Lower lobe of right lung (tissue), 2 donors: ENCODE data around the gene LDLR. TPM values are rescaled to one million over a fixed set of nuclear protein-coding genes. Genes with fewer than 3 reads are reported as not detected.
"Not testable (repeated sequence)": the region's sequence is repeated elsewhere in the genome, so short reads cannot be mapped to it uniquely, and the experiment has no call there.

Experiments
- ATAC-seq, 2 donors: fragments of 200-7000 bp; cut with Tn5 transposase; one replicate each; pipeline ENCODE4 v1.9.1; 2020 to 2022; ENCODE audit warnings: mild to moderate bottlenecking in 2 of 2, moderate library complexity in 2 of 2
- DNase-seq: peaks from one replicate; pipeline ENCODE4 v3.0.0-alpha.2; 2020
- H3K27ac ChIP-seq: fragments of 200-600 bp; one replicate; pipeline ENCODE4 v1.8.0; 2022
- H3K27me3 ChIP-seq: fragments of 200-600 bp; one replicate; pipeline ENCODE4 v1.8.0; 2022; ENCODE audit warnings: low read depth
- H3K36me3 ChIP-seq: fragments of 200-600 bp; one replicate; pipeline ENCODE4 v1.8.0; 2022; ENCODE audit warnings: mild to moderate bottlenecking
- H3K4me1 ChIP-seq: fragments of 200-600 bp; one replicate; pipeline ENCODE4 v1.8.0; 2022
- H3K4me3 ChIP-seq: fragments of 200-600 bp; one replicate; pipeline ENCODE4 v1.8.0; 2022; ENCODE audit warnings: mild to moderate bottlenecking
- H3K9me3 ChIP-seq: fragments of 200-600 bp; one replicate; pipeline ENCODE4 v1.8.0; 2022
- intact Hi-C: fragments of 100-400 bp; cut with DNase I; formaldehyde crosslinking; loops from one replicate; pipeline ENCODE4 v1.11.0; 2022
- total RNA-seq: library from RNA; stranded (reverse); fragmentation: NEBNext Ultra II Directional; extraction: Animal tissue kit (Norgen Biotek cat#: 25700); gene quantifications from one replicate; pipeline ENCODE4 v1.2.1, GENCODE V29; 2021
- TF ChIP-seq, protein P1 (sequence below): fragments of 200-600 bp; IDR thresholded peaks from one replicate; pipeline ENCODE4 v1.8.0; 2022; ENCODE audit warnings: antibody characterized with exemption, mild to moderate bottlenecking
- donor health status: DM: no; HTN: yes; CAD: no; lungs with severe emphysema.

LDLR gene
- total RNA-seq, 1 donor from 2014 or later: 147 TPM

DNA sequence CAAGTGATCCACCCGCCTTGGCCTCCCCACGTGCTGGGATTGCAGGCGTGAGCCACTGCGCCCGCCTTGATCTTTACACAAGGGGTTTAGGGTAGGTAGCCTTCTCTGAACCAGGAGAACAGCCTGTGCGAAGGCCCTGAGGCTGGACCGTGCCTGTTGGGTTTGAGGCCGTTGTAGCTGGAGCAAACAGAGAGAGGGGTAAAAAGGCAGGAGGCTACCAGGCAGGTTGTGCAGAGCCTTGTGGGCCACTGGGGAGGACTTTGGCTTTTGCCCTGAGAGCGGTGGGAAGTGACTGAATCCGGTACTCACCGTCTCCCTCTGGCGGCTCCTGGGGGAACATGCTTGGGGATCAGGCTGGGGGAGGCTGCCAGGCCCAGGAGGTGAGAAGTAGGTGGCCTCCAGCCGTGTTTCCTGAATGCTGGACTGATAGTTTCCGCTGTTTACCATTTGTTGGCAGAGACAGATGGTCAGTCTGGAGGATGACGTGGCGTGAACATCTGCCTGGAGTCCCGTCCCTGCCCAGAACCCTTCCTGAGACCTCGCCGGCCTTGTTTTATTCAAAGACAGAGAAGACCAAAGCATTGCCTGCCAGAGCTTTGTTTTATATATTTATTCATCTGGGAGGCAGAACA is 41.7 kb downstream of the LDLR start:
- peaks cover 24% of the 10 kb centered on the region for H3K4me1 ChIP-seq
- H3K27ac ChIP-seq: peak overlapping the region; percentile 72
- ATAC-seq (peak; percentile 60 to 85), DNase-seq (peak; percentile 84)
- peaks cover 77% of the 10 kb centered on the region for H3K36me3 ChIP-seq
- no peak overlapping the region for H3K4me3 ChIP-seq
- TF ChIP-seq, protein P1, sequence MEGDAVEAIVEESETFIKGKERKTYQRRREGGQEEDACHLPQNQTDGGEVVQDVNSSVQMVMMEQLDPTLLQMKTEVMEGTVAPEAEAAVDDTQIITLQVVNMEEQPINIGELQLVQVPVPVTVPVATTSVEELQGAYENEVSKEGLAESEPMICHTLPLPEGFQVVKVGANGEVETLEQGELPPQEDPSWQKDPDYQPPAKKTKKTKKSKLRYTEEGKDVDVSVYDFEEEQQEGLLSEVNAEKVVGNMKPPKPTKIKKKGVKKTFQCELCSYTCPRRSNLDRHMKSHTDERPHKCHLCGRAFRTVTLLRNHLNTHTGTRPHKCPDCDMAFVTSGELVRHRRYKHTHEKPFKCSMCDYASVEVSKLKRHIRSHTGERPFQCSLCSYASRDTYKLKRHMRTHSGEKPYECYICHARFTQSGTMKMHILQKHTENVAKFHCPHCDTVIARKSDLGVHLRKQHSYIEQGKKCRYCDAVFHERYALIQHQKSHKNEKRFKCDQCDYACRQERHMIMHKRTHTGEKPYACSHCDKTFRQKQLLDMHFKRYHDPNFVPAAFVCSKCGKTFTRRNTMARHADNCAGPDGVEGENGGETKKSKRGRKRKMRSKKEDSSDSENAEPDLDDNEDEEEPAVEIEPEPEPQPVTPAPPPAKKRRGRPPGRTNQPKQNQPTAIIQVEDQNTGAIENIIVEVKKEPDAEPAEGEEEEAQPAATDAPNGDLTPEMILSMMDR: peak; percentile 90
- H3K27me3 ChIP-seq: no peaks in the 10 kb centered on the region
- intact Hi-C loops: no loop called here
- no peaks in the 10 kb centered on the region for H3K9me3 ChIP-seq

DNA sequence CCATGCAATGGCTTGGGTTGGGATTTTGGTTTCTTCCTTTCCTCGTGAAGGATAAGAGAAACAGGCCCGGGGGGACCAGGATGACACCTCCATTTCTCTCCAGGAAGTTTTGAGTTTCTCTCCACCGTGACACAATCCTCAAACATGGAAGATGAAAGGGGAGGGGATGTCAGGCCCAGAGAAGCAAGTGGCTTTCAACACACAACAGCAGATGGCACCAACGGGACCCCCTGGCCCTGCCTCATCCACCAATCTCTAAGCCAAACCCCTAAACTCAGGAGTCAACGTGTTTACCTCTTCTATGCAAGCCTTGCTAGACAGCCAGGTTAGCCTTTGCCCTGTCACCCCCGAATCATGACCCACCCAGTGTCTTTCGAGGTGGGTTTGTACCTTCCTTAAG is 42.2 kb downstream of the LDLR start:
- TF ChIP-seq, protein P1: no peak
- no peak overlapping the region for H3K4me3 ChIP-seq
- peak overlapping the region; percentile 72 for H3K27ac ChIP-seq
- H3K27me3 ChIP-seq: no peaks in the 10 kb centered on the region
- ATAC-seq (no peak), DNase-seq (no peak)
- no peaks in the 10 kb centered on the region for H3K9me3 ChIP-seq
- intact Hi-C loops: no loop called here
- H3K36me3 ChIP-seq: peaks cover 72% of the 10 kb centered on the region
- H3K4me1 ChIP-seq: peaks cover 24% of the 10 kb centered on the region

DNA sequence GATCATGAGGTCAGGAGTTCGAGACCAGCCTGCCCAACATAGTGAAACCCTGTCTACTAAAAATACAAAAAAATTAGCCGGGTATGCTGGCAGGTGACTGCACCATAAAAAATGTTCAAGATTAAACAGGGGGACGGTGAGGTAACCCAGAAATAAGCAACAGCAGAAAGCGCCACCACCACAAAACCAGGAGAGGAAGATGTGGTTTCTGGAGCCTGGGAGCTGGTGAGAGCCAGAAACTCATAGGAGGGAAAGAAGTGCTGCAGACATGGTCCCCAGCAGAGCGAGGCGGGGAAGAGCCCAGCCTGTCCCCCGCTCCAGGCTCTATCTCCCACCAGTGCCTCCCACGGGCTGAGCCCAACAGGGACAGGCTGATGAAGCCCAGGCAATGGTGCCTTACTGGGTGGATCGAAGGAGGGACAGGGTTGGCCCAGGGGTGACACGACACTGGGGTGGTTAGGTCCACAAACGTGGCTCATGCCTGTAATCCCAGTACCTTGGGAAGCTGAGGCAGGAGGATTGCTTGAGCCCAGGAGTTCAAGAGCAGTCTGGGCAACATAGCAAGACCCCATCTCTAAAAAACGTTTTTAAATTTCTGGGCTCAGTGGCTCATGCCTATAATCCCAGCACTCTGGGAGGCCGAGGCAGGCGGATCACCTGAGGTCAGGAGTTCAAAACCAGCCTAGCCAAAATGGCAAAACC is 47.3 kb downstream of the LDLR start:
- DNase-seq (no peak), ATAC-seq (peak; percentile 6 to 9)
- H3K4me3 ChIP-seq: no peak overlapping the region
- no peaks in the 10 kb centered on the region for H3K9me3 ChIP-seq
- no peaks in the 10 kb centered on the region for H3K27me3 ChIP-seq
- H3K4me1 ChIP-seq: peaks cover 43% of the 10 kb centered on the region
- peaks cover 21% of the 10 kb centered on the region for H3K36me3 ChIP-seq
- TF ChIP-seq, protein P1: no peak
- intact Hi-C loops: loop anchor here (5.0 kb wide), 1 partner anchor 66 kb away; no protein-coding TSS in a partner anchor
- H3K27ac ChIP-seq: peak overlapping the region; percentile 77

DNA sequence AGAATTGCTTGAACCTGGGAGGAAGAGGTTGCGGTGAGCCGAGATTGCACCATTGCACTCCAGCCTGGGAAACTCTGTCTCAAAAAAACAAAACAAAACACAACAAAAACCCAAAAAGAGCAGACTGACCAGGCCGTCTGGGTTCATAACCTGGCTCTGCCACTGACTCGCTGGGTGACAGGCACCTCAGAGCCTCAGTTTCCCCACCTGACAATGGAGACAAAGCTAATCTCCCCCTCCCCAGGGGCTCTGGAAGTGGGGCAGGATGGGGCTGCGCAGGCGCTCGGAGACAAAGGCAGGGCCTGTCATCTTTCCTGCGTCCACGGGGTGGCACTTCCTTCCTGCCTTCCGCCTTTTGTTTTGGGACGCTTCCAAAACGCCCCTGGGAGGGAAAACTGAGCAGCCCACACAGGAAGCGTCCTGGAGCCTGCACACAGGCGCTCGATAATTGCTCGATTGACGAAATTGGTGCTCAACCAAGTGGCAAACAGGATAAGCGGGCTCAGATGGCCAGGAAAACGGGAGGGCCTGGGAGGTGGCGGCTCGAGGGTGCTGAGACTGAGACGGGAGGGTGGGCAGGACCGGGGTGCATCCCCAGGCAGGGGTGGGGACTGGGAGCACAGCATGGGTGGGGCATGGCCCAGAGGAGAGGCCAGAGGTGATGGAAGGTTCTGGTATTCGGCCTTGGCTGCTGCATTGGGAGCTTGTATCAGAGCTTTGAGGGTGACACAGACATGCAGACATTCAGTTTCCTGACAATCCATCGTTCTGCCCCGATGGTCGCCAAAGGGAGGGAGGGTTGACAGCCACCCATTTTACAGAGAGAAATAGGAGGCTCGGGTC is 48.5 kb downstream of the LDLR start:
- no peaks in the 10 kb centered on the region for H3K9me3 ChIP-seq
- intact Hi-C loops: loop anchor here (5.0 kb wide), 1 partner anchor 65 kb away; no protein-coding TSS in a partner anchor
- ATAC-seq (peak; percentile 53 to 68), DNase-seq (peak; percentile 80)
- H3K27me3 ChIP-seq: no peaks in the 10 kb centered on the region
- peaks cover 49% of the 10 kb centered on the region for H3K4me1 ChIP-seq
- peak overlapping the region; percentile 77 for H3K27ac ChIP-seq
- peaks cover 9% of the 10 kb centered on the region for H3K36me3 ChIP-seq
- peak overlapping the region; percentile 42 for H3K4me3 ChIP-seq
- TF ChIP-seq, protein P1: peak; percentile 77

DNA sequence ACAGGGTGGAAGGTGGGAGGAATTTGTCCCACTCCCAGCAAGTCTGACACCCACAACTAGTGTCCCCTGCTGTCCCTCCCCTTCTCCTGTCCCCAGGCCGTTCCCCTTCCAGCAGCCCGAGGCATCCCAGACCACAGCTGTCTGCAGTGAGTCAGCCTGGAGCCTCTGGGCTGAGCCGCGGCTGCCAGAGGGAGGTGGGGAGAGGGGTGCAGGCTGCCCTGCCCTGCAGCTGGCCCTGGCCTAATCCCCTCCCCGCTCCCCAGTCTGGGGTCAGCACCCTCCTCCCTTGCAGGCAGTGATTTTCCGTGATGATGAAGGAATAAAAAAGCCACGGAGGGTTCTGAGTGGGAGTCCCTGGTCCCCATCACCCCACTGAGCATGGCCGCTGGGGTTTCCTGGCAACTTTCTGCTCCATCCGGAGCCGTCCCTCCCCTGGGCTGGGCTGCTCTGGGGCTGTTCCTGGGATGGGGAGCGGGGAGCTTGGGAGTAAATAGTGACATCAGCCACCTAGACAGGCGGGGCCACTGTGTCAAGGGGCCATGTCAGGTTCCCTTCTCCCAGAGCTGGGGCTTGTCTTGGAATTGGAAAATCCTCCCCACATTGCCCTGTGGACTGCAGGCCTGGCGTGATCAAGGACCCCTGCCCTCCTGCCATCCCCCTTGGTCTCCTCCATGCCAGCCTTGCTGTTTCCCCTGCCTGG is 49.5 kb downstream of the LDLR start:
- peak; percentile 18 to 33 for ATAC-seq
- intact Hi-C loops: loop anchor here (5.0 kb wide), 1 partner anchor 64 kb away; no protein-coding TSS in a partner anchor
- Histone ChIP-seq H3K36me3 (no peaks in the 10 kb centered on the region), H3K27me3 (no peaks in the 10 kb centered on the region), H3K27ac (peak overlapping the region; percentile 77), H3K4me1 (peaks cover 59% of the 10 kb centered on the region), H3K9me3 (no peaks in the 10 kb centered on the region), H3K4me3 (peak overlapping the region; percentile 42)
- peak; percentile 61 for DNase-seq
- TF ChIP-seq, protein P1: no peak

DNA sequence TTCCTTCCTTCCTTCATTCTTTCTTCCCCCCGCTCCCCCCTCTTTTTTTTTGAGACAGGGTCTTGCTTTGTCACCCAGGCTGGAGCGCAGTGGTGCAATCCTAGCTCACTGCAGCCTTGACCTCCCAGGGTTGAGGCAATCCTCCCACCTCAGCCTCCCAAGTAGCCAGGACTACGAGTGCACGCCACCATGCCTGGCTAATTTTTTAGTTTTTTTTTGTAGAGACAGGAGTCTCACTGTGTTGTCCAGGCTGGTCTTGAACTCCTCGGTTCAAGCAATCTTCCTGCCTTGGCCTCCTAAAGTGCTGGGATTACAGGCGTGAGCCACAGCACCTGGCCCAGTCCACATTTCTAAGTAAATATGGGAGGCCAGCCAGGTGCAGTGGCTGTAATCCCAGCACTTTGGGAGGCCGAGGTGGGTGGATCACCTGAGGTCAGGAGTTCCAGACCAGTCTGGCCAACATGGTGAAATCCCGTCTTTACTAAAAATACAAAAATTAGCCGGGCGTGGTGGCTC is 50.8 kb downstream of the LDLR start:
- H3K36me3 ChIP-seq, intact Hi-C loops, ATAC-seq, H3K4me3 ChIP-seq, H3K9me3 ChIP-seq, DNase-seq, H3K27me3 ChIP-seq: not testable (repeated sequence)
- Histone ChIP-seq H3K4me1 (peaks cover 72% of the 10 kb centered on the region), H3K27ac (peak overlapping the region; percentile 77)
